Measurements from ENCODE around the gene UBE2E2.

GRCh38 chr3:23459889-23460546 lies 256.9 kb downstream of the UBE2E2 start:
- TF ChIP-seq ZNF263 (CRISPR knock-in tag; IDR thresholded peaks at IDR 0.05; ENCODE audit: low read depth): no peak
- no peak for TF ChIP-seq CTCF (IDR thresholded peaks at IDR 0.05)
- no peak for TF ChIP-seq AR (CRISPR knock-in tag; IDR thresholded peaks at IDR 0.05)
- TF ChIP-seq ATF3 (CRISPR knock-in tag; conservative IDR thresholded peaks at IDR 0.05): no peak
- TF ChIP-seq RORB (CRISPR knock-in tag; IDR thresholded peaks at IDR 0.05): no peak
- TF ChIP-seq ETV6 (CRISPR knock-in tag; IDR thresholded peaks at IDR 0.05): no peak
- no peak for TF ChIP-seq CREB1 (CRISPR knock-in tag; IDR thresholded peaks at IDR 0.05)
- no peak for TF ChIP-seq TP53 (CRISPR knock-in tag; IDR thresholded peaks at IDR 0.05)
- TF ChIP-seq USF2 (CRISPR knock-in tag; IDR thresholded peaks at IDR 0.05): no peak

All from WTC11 (cell line).